ENCODE results near the gene TDRD6.

The TDRD6 gene

DNA sequence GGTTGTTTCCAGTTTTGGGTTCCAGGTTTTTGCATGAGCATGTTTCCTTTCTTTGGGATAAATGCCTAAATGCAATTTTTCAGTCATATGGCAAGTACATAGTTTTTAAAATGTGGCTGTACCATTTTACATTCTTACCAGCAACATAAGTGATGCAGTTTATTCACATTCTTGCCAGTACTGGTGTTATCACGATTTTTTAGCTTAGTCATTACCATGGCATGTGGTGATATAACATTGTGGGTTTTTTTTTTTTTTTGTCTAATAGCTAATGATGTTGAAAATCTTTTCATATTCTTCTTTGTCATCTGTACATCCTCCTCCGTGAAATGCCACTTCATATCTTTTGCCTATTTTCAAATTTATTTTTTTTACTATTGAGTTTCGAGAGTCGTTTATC, 2.9 kb upstream of the TDRD6 start:
- DNase-seq, result no peak

GRCh38 chr6:46688117-46688965, 656 bp downstream of the TDRD6 start:
- DNase-seq, result no peak

GRCh38 chr6:46688966-46689335, 1.3 kb downstream of the TDRD6 start:
- no peak for DNase-seq

DNA sequence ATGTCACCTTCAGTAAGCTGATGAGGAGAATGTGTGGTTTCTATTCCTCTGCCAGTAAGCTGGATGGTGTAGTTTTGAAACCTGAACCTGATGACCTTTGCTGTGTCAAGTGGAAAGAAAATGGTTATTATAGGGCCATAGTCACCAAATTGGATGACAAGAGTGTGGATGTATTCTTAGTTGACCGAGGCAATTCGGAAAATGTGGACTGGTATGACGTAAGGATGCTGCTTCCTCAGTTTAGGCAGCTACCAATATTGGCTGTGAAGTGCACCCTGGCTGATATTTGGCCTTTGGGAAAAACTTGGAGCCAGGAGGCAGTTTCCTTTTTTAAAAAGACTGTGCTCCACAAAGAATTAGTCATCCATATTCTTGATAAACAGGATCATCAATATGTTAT, 2.0 kb downstream of the TDRD6 start:
- no peak for DNase-seq

GRCh38 chr6:46690141-46690755, 2.6 kb downstream of the TDRD6 start:
- DNase-seq, result no peak

GRCh38 chr6:46690911-46691451, 3.3 kb downstream of the TDRD6 start:
- DNase-seq, result no peak

DNA sequence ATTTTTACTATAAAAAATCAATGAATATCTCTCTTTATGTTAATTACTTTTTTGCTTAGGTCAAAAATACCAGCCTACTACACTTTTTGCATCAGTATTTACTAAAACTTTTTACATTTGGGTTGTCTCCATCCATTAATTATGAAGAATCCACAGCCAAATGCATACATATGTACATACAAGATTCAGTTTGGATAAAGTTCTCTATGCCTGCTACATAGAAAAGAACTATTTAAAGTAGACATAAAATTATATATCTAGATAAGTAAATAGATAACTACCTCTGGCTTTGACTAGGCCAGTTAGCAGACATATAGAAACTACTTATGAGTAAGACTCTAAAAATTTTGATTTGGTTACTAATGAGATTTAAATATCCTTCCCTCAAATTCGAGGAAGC, 12.3 kb downstream of the TDRD6 start:
- DNase-seq, result no peak

GRCh38 chr6:46704562-46704961, 16.9 kb downstream of the TDRD6 start:
- DNase-seq, result no peak

DNA sequence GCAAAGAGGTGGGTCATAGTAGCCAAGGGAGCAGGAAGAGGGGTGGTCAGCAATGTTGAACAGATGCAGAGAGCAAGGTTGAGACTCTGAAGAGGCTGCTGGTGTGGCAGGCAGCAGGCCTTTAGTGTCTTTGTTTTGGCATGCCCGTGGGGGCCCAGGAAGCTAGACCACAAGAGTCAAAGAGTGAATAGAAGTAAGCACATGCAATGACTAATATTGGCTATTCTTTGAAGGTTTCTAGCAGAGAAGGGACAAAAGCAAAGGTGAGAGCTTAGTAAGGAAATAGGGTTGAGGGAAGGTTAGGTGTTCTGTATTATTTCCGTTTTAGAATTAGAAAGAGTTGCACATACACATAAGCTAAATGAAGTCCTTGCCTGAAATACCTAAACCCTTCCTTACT, 18.8 kb downstream of the TDRD6 start:
- no peak for DNase-seq

- DNase-seq, result no peak
These were observed 23.8 kb downstream of the TDRD6 start for GRCh38 chr6:46711491-46711890.

DNA sequence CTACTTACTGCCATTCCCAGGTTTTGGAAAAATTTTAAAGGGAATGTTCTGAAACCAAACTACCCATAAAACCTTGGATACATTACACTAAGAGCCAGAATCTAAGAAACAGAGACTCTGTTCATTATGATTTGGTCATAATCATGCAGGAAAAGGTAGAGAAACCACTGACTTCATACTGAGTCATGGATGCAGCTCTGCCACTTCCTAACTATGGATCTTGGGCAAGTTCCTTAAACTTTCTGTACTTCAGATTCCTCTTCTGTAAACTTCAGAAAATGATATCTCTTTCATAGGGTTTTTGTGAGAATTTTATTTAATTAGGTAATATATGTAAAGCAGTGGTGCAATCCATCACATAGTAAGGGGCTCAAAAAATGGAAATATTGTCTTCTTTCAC, 27.5 kb downstream of the TDRD6 start:
- DNase-seq, result no peak

DNA sequence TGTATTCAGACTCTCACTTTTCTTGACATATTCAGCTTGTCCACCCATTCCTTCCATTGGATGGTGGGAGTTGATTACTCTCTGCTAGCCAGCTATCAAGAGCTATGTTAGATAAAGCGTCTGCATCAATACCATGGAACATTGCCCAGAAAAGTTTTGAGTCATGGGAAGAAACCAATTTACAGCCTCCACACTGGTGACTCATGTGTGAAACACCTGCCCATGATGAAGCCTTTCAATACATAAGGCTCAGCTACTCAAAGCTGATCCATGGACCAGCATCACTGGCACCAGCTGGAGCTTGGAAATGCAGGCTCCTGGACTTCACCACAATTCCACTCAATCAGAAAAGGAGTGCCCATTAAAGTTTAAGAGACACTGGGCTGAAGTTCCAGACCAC, 31.4 kb downstream of the TDRD6 start:
- DNase-seq, result no peak

GRCh38 chr6:46720401-46720800, 32.7 kb downstream of the TDRD6 start:
- DNase-seq, result no peak

- DNase-seq, result no peak
These were observed 42.2 kb downstream of the TDRD6 start for GRCh38 chr6:46729787-46730326.

GRCh38 chr6:46730921-46731461, 43.3 kb downstream of the TDRD6 start:
- DNase-seq, result no peak

- DNase-seq, result no peak
These were observed 45.7 kb downstream of the TDRD6 start for GRCh38 chr6:46733341-46733801.

DNA sequence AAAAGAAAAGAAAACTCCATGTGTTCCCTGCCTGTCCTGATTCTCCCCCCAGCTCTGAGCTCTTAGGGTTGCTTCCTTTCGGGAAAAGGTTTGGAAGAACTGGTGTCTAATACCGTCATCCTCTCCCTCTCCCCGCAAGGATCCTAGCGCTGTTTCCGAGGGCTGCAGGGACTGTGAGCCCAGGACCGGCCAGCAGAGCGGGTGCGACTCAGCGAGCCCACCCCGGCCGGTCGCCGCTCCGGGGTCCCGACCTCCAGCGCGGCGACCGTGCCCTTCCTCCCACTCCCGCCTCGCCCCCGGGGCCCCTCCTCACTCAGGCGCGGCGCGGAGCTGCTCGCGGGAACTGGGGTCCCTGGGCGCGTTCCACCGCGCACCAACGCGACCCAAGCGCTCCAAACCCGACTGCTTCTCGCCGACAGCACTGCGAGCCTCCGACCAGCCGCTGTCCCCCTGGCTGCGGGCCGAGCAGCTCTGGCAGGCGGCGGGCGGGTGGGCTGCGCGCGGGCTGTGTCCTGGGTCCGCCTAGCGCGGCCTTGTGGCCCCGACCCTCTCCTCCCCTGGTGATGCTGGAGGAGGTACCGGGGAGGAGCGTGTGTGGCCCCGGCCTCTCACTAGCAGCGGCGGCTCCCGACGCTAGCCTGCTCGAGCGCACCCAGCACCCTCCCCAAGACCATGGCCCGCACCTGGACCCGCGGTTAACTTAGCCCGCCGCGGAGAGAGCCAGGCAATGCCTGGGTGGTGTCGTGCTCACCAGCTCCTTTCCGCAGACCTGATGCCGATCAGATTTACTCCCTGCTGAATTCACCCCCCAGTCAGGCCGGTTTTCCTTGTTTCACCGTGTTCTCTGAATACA, 47.4 kb downstream of the TDRD6 start, which contains the start of gene PLA2G7:
Gene PLA2G7 (minus strand): TSS at position 509 of the 853 bp plus-strand sequence. CDS start 12,484 bp downstream, outside the sequence.
- DNase-seq, result no peak

DNA sequence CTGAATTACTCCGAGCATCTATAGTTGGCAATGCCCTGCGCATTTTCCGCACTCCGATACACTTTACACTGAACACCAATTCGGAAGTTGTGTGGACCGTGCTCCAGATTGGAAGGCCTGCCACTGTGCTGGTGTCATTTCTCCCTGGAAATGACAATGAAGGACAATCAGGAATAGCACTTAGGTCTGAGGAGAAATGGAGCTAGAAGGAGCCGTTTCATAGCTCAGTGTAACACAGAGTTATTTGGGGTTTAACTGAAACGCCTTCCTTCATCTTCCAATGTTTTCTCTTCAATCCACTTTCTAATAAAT, 48.0 kb downstream of the TDRD6 start:
- DNase-seq, result no peak

DNA sequence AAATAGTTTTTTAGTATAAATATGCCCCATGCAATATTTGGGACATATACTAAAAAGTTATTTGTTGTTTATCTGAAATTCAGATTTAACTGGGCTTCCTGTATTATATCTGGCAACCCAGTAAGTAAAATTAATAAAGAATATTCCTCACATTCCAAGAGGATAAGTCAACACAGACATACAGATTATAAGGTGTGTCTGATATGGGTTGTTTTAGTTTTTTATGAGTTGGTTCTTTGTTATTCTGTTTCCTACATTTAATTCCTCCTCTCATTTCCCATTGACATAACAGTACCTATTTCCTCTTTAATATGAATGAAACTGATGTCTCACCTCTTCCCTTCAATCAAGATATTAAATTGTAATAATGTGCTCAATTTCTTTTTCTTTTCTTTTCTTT, 49.2 kb downstream of the TDRD6 start:
- no peak for DNase-seq

DNA sequence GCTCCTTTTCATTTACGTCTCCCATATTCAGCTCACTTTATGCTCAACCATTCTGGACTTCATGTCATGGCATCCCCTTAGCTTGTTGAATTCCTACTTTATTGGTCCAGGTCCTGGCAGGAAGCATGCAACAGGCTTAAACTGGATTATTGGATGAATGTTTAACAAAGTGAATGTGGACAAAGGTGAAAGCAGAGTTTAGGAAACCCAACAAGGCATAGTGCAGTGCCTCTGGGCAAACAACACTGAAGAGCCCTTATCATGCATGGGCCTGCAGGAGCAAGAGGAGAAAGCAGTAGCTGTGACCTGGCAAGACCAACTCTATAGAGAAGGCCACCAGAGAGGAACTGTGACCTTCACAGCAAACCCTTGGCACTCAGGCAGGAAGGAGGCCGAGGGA, 53.8 kb downstream of the TDRD6 start:
- DNase-seq, result no peak

DNA sequence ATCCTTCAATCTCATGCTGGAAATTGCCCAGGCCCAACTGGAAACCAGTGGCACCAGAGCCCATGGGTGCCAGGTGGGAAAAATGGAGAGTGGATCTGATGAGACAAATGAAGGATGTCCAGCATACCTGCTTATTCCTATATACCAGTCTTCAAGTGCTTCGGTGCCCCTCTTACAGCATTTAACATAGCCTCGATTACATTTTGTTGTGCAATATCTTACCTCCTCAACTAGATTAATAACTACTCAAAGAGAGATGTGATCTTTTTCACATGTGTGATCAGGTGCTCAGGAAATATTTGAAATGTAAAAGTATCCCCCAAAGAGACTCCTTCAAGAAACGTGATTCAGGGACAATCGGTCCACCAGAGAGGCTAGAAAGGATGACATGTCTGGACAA, 54.2 kb downstream of the TDRD6 start:
- no peak for DNase-seq

DNA sequence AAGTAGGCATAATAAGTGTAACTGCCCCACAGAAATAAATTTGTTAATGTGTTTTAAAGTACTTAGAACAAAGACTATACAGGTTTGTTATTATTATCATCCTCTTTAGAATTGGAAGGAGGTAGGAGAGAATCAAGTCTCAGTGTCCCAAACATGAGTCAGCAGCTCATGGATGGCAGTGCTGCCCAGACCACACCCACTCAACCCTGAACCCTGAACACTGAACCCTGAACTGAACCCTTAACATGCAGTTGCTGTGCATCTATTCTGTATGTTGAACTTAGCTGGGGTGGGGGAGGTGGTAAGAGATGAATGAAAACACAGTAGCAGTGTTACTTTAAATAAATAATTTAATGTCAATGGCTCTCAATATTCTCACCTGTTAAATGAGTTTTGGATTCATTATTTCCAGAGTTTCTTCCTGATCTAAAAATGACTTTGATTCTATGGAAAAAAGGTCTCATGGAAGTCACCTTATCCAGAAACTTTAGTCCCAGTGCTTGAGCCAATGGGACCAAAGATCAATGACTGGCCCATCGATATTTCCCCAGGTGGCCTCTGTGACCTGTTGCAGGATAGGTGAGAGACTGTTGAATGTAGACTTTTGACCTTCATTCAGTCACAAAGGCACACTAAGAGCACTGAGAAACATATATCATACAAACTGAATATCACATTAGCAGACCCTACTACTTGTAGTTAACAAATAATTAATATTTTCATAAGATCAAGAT, 55.9 kb downstream of the TDRD6 start:
- no peak for DNase-seq

Data from amniotic stem cell (primary cell).